ENCODE results near the gene PFDN6. TPM values are rescaled to one million over a fixed set of nuclear protein-coding genes. Genes with fewer than 3 reads are reported as not detected.
A peak's percentile ranks its signal among the peaks of the same experiment; 100 is the strongest.

PFDN6 gene
- total and polyA plus RNA-seq, 2 of the 13 experiments (the other 11 are each of a cell fraction or from before 2014, with no cell fraction given) = 75.5 to 87.0 TPM

- TF ChIP-seq REXO4 (CRISPR knock-in tag; IDR thresholded peaks at IDR 0.05; ENCODE audit: borderline replicate concordance) (no peak), NFRKB (IDR thresholded peaks at IDR 0.05) (no peak), PRDM15 (CRISPR knock-in tag; IDR thresholded peaks at IDR 0.05) (no peak), MTF1 (CRISPR knock-in tag; IDR thresholded peaks at IDR 0.05) (no peak), CBX2 (IDR thresholded peaks at IDR 0.05; ENCODE audit: low read depth, low read length) (no peak), CBX2 (CRISPR knock-in tag; IDR thresholded peaks at IDR 0.05; ENCODE audit: low read depth) (no peak), CHD4 (IDR thresholded peaks at IDR 0.05; ENCODE audit: borderline replicate concordance, low read length) (no peak), HNRNPK (IDR thresholded peaks at IDR 0.05; ENCODE audit: low read depth, low read length, poor library complexity, severe bottlenecking) (no peak), AKNA (CRISPR knock-in tag; IDR thresholded peaks at IDR 0.05; ENCODE audit: borderline replicate concordance) (no peak), NFATC3 (CRISPR knock-in tag; IDR thresholded peaks at IDR 0.05) (no peak), LBX2 (CRISPR knock-in tag; IDR thresholded peaks at IDR 0.05; ENCODE audit: borderline replicate concordance) (0 out of 2 replicates have a peak, but pooled peaks have one; percentile 60), MLXIP (CRISPR knock-in tag; IDR thresholded peaks at IDR 0.05; ENCODE audit: borderline replicate concordance) (no peak), ZNF788 (CRISPR knock-in tag; IDR thresholded peaks at IDR 0.05; ENCODE audit: borderline replicate concordance) (0 out of 2 replicates have a peak, but pooled peaks have one; percentile 34), PAWR (CRISPR knock-in tag; IDR thresholded peaks at IDR 0.05; ENCODE audit: borderline replicate concordance) (no peak), CHCHD3 (CRISPR knock-in tag; IDR thresholded peaks at IDR 0.05) (peak; percentile 59; the same call in 1 of the 2 replicates), HMG20A (CRISPR knock-in tag; IDR thresholded peaks at IDR 0.05; ENCODE audit: borderline replicate concordance) (no peak), SETDB1 (CRISPR knock-in tag; IDR thresholded peaks at IDR 0.05; ENCODE audit: borderline replicate concordance) (no peak)
Measured at GRCh38 chr6:33288141-33288920, 1.1 kb upstream of the PFDN6 start (continued).
